Measurements from ENCODE around the gene KIAA0040.
A peak's percentile ranks its signal among the peaks of the same experiment; 100 is the strongest.

KIAA0040 gene

GRCh38 chr1:175192630-175193526 is at the start of gene KIAA0040:
TSS of gene KIAA0040 (minus strand) at chr1:175192776. CDS start at chr1:175161013, 31,763 bp downstream.
- peak within 1 kb of the TSS; percentile 44 for H3K4me3 ChIP-seq (ENCODE audit: low read depth, low read length)
- TF ChIP-seq CTCF (conservative IDR thresholded peaks at IDR 0.05; ENCODE audit: low read depth, low read length) = no peak
- DNase-seq (ENCODE audit: low read depth) = no peak

- H3K4me3 ChIP-seq (ENCODE audit: low read depth, low read length) = no peak overlapping the region
- DNase-seq (ENCODE audit: low read depth) = no peak
- no peak for TF ChIP-seq CTCF (conservative IDR thresholded peaks at IDR 0.05; ENCODE audit: low read depth, low read length)
These were observed 44.8 kb upstream of the KIAA0040 start for GRCh38 chr1:175237389-175237788.

- no peak for DNase-seq (ENCODE audit: low read depth)
- no peak overlapping the region for H3K4me3 ChIP-seq (ENCODE audit: low read depth, low read length)
- TF ChIP-seq CTCF (conservative IDR thresholded peaks at IDR 0.05; ENCODE audit: low read depth, low read length) = no peak
These were observed 42.1 kb upstream of the KIAA0040 start for GRCh38 chr1:175234639-175235038.

GRCh38 chr1:175232335-175232734 is 39.8 kb upstream of the KIAA0040 start:
- DNase-seq (ENCODE audit: low read depth) = no peak
- no peak for TF ChIP-seq CTCF (conservative IDR thresholded peaks at IDR 0.05; ENCODE audit: low read depth, low read length)
- H3K4me3 ChIP-seq (ENCODE audit: low read depth, low read length) = no peak overlapping the region

GRCh38 chr1:175225805-175226129 is 33.2 kb upstream of the KIAA0040 start:
- no peak overlapping the region for H3K4me3 ChIP-seq (ENCODE audit: low read depth, low read length)
- no peak for DNase-seq (ENCODE audit: low read depth)
- no peak for TF ChIP-seq CTCF (conservative IDR thresholded peaks at IDR 0.05; ENCODE audit: low read depth, low read length)

GRCh38 chr1:175222296-175222938 is 29.8 kb upstream of the KIAA0040 start:
- no peak for TF ChIP-seq CTCF (conservative IDR thresholded peaks at IDR 0.05; ENCODE audit: low read depth, low read length)
- no peak for DNase-seq (ENCODE audit: low read depth)
- H3K4me3 ChIP-seq (ENCODE audit: low read depth, low read length) = no peak overlapping the region
